Panc1 (cell line): Measurements from ENCODE around the gene APOBEC2. TPM values are rescaled to one million over a fixed set of nuclear protein-coding genes. Genes with fewer than 3 reads are reported as not detected.

Source experiments
- ATAC-seq: fragments of 200-7000 bp; cut with Tn5 transposase; 2 replicates; pipeline ENCODE4 v1.9.1; 2020; ENCODE audit warnings: mild to moderate bottlenecking, moderate library complexity
- BruUV-seq: library from RNA; stranded (reverse); fragments of 400-500 nt; replicated peaks from 2 replicates; lab custom pipeline; 2021; lab: Mats Ljungman, UMichigan
- CTCF ChIA-PET: fragments of 300-600 bp; sonication (Branson Sonifier 250); formaldehyde crosslinking; loops from one replicate; lab custom pipeline; 2022; ENCODE audit warnings: antibody characterized with exemption; lab: Charles Lee
- POLR2A ChIA-PET: fragments of 300-600 bp; sonication (Branson Sonifier 250); formaldehyde crosslinking; loops from one replicate; lab custom pipeline; 2022; ENCODE audit warnings: antibody characterized with exemption; lab: Charles Lee
- DNase-seq: peaks from one replicate; pipeline ENCODE4 v3.0.0-alpha.2; 2010; ENCODE audit warnings: low read depth, low spot score
- H3K27ac ChIP-seq: 2 replicates; pipeline ENCODE4 v1.5.1; 2011; ENCODE audit warnings: mild to moderate bottlenecking, low read length, inconsistent platforms
- H3K27me3 ChIP-seq: fragments of 200-500 bp; sonication (Bioruptor generic); 2 replicates; pipeline ENCODE4 v1.6.0; 2014; ENCODE audit warnings: low read length, inconsistent platforms; ENCODE audit not compliant: control insufficient read depth, insufficient read depth
- H3K36me3 ChIP-seq: fragments of 200-500 bp; sonication (Bioruptor generic); 2 replicates; pipeline ENCODE4 v1.5.1; 2014; ENCODE audit warnings: inconsistent platforms, mild to moderate bottlenecking, low read length, moderate library complexity; ENCODE audit not compliant: control insufficient read depth, insufficient read depth
- H3K4me1 ChIP-seq: 2 replicates; pipeline ENCODE4 v1.5.1; 2011; ENCODE audit warnings: inconsistent platforms, mild to moderate bottlenecking, low read length, moderate library complexity; ENCODE audit not compliant: control insufficient read depth, insufficient read depth
- H3K4me3 ChIP-seq, 2 experiments: 2 replicates each; pipeline ENCODE4 v1.5.1; 2011 to 2012; ENCODE audit warnings: low read depth in 2 of 2, low read length in 2 of 2, mild to moderate bottlenecking in 2 of 2, inconsistent platforms in 1 of 2, moderate library complexity in 1 of 2
- H3K9me3 ChIP-seq: fragments of 200-500 bp; sonication (Bioruptor generic); 2 replicates; pipeline ENCODE4 v1.5.1; 2014; ENCODE audit warnings: low read depth, mild to moderate bottlenecking, inconsistent platforms, low read length, moderate library complexity; ENCODE audit not compliant: control insufficient read depth, insufficient read depth
- CTCF ChIP-seq: fragments of 450-650 bp; IDR thresholded peaks from 2 replicates; pipeline ENCODE4 v1.5.1; 2017; ENCODE audit warnings: mild to moderate bottlenecking
- POLR2AphosphoS5 ChIP-seq: IDR thresholded peaks from 2 replicates; pipeline ENCODE4 v1.6.1; 2012; ENCODE audit warnings: mild to moderate bottlenecking, low read depth, low read length, moderate library complexity
- REST ChIP-seq, 2 experiments: IDR thresholded peaks; 2 replicates each; pipeline ENCODE4 v1.6.1; 2011 to 2012; ENCODE audit warnings: low read depth in 2 of 2, control low read depth in 1 of 2, low read length in 1 of 2, mild to moderate bottlenecking in 1 of 2, moderate library complexity in 1 of 2; ENCODE audit not compliant: insufficient read depth in 1 of 2
- SIN3A ChIP-seq: IDR thresholded peaks from 2 replicates; pipeline ENCODE4 v1.6.1; 2012; ENCODE audit warnings: low read depth, mild to moderate bottlenecking, low read length, moderate library complexity, borderline replicate concordance; ENCODE audit not compliant: insufficient read depth
- TCF7L2 ChIP-seq: IDR thresholded peaks from 2 replicates; pipeline ENCODE4 v1.6.1; 2011; ENCODE audit warnings: mild to moderate bottlenecking, low read depth, low read length, inconsistent platforms
- in situ Hi-C: cut with HindIII; loops from 2 replicates; pipeline ENCODE4 v1.10.0; 2016; ENCODE audit warnings: low sequenced_read_pairs, low pct_unique_long_range_greater_than_20kb
- intact Hi-C: fragments of 100-400 bp; cut with micrococcal nuclease; formaldehyde crosslinking; loops from one replicate; pipeline ENCODE4 v1.10.0; 2022; ENCODE audit not compliant: unreplicated experiment
- total RNA-seq: library from RNA; stranded (reverse); gene quantifications from one replicate; pipeline ENCODE4 v1.2.1, GENCODE V29; 2021; ENCODE audit not compliant: unreplicated experiment

APOBEC2 gene
- total RNA-seq, 1 experiment from 2014 or later = not detected

GRCh38 chr6:41074692-41075436 is 21.9 kb downstream of the APOBEC2 start:
- intact Hi-C loops (no loop called here), in situ Hi-C loops (no loop called here)
- H3K4me1 ChIP-seq = peaks cover 17% of the 10 kb centered on the region
- BruUV-seq = no TSS peak
- peaks cover 12% of the 10 kb centered on the region for H3K36me3 ChIP-seq
- H3K27me3 ChIP-seq = no peaks in the 10 kb centered on the region
- CTCF ChIA-PET = no interaction called here
- TF ChIP-seq TCF7L2 (no peak), CTCF (no peak), SIN3A (no peak), REST (IDR thresholded peaks at IDR 0.05; ENCODE audit: insufficient read depth in 1 of 2, low read depth in 2 of 2, low read length in 1 of 2) (no peak), POLR2AphosphoS5 (no peak)
- POLR2A ChIA-PET = interaction anchor here (0.9 kb wide), 1 partner anchor 12 kb away, joined by 10 read pairs; no protein-coding TSS in a partner anchor
- H3K9me3 ChIP-seq = no peaks in the 10 kb centered on the region
- DNase-seq (no peak), ATAC-seq (no peak)
- peak overlapping the region; percentile 96 to 97 for H3K4me3 ChIP-seq
- peak overlapping the region; percentile 94 for H3K27ac ChIP-seq

GRCh38 chr6:41075651-41076626 is 22.9 kb downstream of the APOBEC2 start:
- ChIA-PET POLR2A (no interaction called here), CTCF (no interaction called here)
- BruUV-seq = no TSS peak
- TF ChIP-seq CTCF (no peak), SIN3A (no peak), POLR2AphosphoS5 (no peak), REST (IDR thresholded peaks at IDR 0.05; ENCODE audit: insufficient read depth in 1 of 2, low read depth in 2 of 2, low read length in 1 of 2) (no peak), TCF7L2 (no peak)
- no peaks in the 10 kb centered on the region for H3K27me3 ChIP-seq
- peaks cover 17% of the 10 kb centered on the region for H3K36me3 ChIP-seq
- H3K4me3 ChIP-seq = no peak overlapping the region
- H3K27ac ChIP-seq = peak overlapping the region; percentile 94; the same call in 1 of the 2 replicates
- in situ Hi-C loops = no loop called here
- ATAC-seq (no peak), DNase-seq (no peak)
- intact Hi-C loops = no loop called here
- no peaks in the 10 kb centered on the region for H3K9me3 ChIP-seq
- peaks cover 16% of the 10 kb centered on the region for H3K4me1 ChIP-seq
